Hair follicle dermal papilla cell (primary cell): ENCODE results near the gene MARCHF5. TPM values are rescaled to one million over a fixed set of nuclear protein-coding genes. Genes with fewer than 3 reads are reported as not detected.

Experiments
- small RNA-seq: library from RNA; depleted of rRNA; stranded (forward); fragments of <200 nt; gene quantifications from one replicate; pipeline ENCODE3, GENCODE V24; 2012
- total RNA-seq: library from RNA; depleted of rRNA; stranded (reverse); fragments of >200 nt; gene quantifications from 2 replicates; pipeline ENCODE4 v1.2.3, GENCODE V29; 2012

Gene MARCHF5
- 10.3 and 12.3 TPM in 2 replicates for total RNA-seq

GRCh38 chr10:92290837-92291615 lies at the start of gene MARCHF5, which contains the start of gene CPEB3:
Gene MARCHF5 (plus strand): TSS chr10:92291167. CDS start chr10:92291495, 328 bp downstream.
Gene CPEB3 (minus strand): TSS chr10:92291078. CDS start chr10:92240350, 50,728 bp downstream.

Small RNA genes within 50 kb of the gene (small RNA-seq; reads per million reads assigned to genes)
- gene RF00019 (not detected), gene RNY3P12 (not detected)

Other genes with a start within 250 kb of the MARCHF5 start
- gene CPEB3, start 89 bp upstream of the MARCHF5 start, total RNA-seq = 0.81 and 0.85 TPM in 2 replicates